Activated naive CD8-positive, alpha-beta T cell treated with anti-CD3 and anti-CD28 coated beads, Interleukin-2, amount 10 ng/mL, durations not matched to agents 7 days and 5 days (primary cell): ENCODE measurements around the gene ZNF771. TPM values are rescaled to one million over a fixed set of nuclear protein-coding genes. Genes with fewer than 3 reads are reported as not detected.

Source experiments
- ATAC-seq: fragments of 150-1000 bp; cut with Tn5 transposase; one replicate; pipeline ENCODE4 v1.10.0; 2021; ENCODE audit warnings: low read depth, moderate library complexity
- POLR2A ChIA-PET: fragments of 350-600 bp; sonication (Branson Sonifier 250); formaldehyde crosslinking; loops from one replicate; lab custom pipeline; 2021; ENCODE audit warnings: antibody characterized with exemption; lab: Charles Lee
- DNase-seq: peaks from one replicate; pipeline ENCODE4 v3.0.0; 2021
- H3K27ac Mint-ChIP-seq: one replicate; pipeline ENCODE4 v1.8.0; 2022; ENCODE audit warnings: mild to moderate bottlenecking, mixed read lengths
- H3K27me3 Mint-ChIP-seq: one replicate; pipeline ENCODE4 v1.8.0; 2022; ENCODE audit warnings: mild to moderate bottlenecking, moderate library complexity, mixed read lengths
- H3K36me3 Mint-ChIP-seq: one replicate; pipeline ENCODE4 v1.8.0; 2021; ENCODE audit warnings: mild to moderate bottlenecking, mixed read lengths
- H3K4me1 Mint-ChIP-seq: one replicate; pipeline ENCODE4 v1.8.0; 2021; ENCODE audit warnings: mixed read lengths
- H3K4me3 Mint-ChIP-seq: one replicate; pipeline ENCODE4 v1.8.0; 2022; ENCODE audit warnings: mild to moderate bottlenecking, moderate library complexity, mixed read lengths
- H3K9me3 Mint-ChIP-seq: one replicate; pipeline ENCODE4 v1.8.0; 2021; ENCODE audit warnings: mixed read lengths
- total RNA-seq, 2 experiments: library from RNA; stranded (reverse); gene quantifications; one replicate each; pipeline ENCODE4 v1.2.3, GENCODE V29; 2021

ZNF771 gene
- total RNA-seq = 1 to 10 TPM; 4.8 to 5.6 TPM

DNA sequence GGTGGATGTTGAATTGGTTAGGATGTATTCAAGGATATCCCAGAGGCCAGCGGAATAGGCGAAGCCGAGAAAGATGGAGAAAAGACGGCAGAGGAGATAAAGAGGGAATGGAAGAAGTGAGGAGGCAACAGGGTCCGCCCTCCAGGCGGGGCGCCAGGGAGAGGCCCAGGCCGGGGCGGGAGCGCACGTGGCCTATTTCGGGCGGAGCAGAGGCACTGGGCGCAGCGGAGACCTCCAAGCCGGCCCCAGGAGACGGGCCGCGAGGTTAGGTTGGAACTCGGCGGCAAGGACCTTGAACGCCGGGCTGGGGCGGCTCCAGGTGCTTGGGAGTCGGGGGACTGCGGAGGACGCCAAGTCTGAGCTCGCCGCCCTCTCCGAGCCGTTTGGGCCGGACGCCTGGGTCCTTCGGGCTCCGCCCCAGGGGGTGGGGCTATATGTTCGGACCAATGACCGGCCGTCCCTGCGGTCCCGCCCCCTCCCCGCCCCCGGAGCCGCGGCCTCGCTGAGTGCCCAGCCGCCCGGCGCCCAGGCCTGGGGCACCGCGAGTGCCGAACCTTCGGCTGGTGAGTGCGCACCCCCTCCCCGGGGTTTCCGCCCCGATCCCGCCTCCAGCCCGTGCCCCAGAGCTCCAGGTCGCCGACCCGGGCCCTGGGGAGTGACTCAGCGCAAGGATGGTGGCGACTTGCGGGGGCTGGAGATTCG is at the start of gene ZNF771:
ZNF771 (plus strand) TSS at position 505 of the 702 bp plus-strand sequence. CDS start 448 bp downstream, outside the sequence.
- H3K27ac Mint-ChIP-seq = peak within 1 kb of the TSS; percentile 92
- no peaks in the 10 kb centered on the region for H3K9me3 Mint-ChIP-seq
- H3K4me3 Mint-ChIP-seq = peak within 1 kb of the TSS; percentile 98
- ATAC-seq = peak; percentile 83
- peak; percentile 93 for DNase-seq
- H3K4me1 Mint-ChIP-seq = peaks cover 18% of the 10 kb centered on the region
- peaks cover 2% of the 10 kb centered on the region for H3K27me3 Mint-ChIP-seq
- POLR2A ChIA-PET = interaction anchor here (0.7 to 2.3 kb wide), 16 partner anchors 8 to 315 kb away, joined by 3 to 19 read pairs (median 6); partner anchors contain the start of genes SEPTIN1, TBX6 and ZNF48
- H3K36me3 Mint-ChIP-seq = peaks cover 5% of the 10 kb centered on the region

DNA sequence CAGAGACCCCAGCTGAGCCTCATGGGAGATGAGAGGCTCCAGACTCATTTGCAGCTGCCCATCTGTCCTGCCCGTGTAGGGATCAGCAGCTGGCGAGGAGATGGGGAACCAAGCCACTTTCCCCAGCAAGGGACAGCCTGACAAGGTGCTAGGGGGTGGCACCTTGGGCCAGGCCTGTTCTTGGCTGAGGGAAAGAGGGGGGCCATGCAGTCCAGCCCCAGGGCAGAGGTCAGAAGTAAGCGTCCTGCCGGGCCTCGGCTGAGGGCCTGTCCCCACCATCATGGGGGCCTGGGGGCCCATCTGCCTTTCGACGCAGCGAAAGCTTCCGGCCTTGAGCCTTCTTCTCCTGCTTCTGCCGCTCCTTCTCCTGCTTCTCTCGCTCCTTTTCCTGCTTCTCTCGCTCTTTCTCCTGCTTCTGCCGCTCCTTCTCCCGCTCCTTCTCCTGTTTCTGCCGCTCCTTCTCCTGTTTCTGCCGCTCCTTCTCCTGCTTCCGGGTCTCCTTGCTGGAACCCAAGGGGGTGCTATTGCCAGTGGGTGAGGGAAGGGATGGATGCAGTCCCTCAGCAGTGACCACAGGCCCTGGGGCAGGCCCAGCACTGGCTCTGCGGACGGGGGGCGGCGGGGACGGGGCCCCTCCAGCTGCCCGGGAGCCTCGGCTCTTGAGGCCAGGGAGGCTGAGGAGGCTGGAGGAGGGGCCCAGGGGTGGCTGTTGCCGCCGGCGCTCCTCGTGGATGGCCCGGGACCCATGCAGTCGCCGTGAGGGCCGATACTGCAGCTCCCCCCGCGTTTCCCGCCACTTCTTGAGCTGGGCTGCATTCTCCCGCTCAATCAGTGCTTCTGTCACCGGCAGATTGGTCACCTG is 49.5 kb upstream of the ZNF771 start:
- ATAC-seq (no peak), DNase-seq (no peak)
- H3K36me3 Mint-ChIP-seq = peaks cover 23% of the 10 kb centered on the region
- H3K27me3 Mint-ChIP-seq = no peaks in the 10 kb centered on the region
- POLR2A ChIA-PET = interaction anchor here (1.2 to 2.1 kb wide), 3 partner anchors 10 to 51 kb away, joined by 3 to 6 read pairs (median 3); partner anchors contain the start of gene TBC1D10B
- H3K27ac Mint-ChIP-seq = no peak overlapping the region
- peaks cover 33% of the 10 kb centered on the region for H3K4me1 Mint-ChIP-seq
- H3K9me3 Mint-ChIP-seq = no peaks in the 10 kb centered on the region
- H3K4me3 Mint-ChIP-seq = no peak overlapping the region

DNA sequence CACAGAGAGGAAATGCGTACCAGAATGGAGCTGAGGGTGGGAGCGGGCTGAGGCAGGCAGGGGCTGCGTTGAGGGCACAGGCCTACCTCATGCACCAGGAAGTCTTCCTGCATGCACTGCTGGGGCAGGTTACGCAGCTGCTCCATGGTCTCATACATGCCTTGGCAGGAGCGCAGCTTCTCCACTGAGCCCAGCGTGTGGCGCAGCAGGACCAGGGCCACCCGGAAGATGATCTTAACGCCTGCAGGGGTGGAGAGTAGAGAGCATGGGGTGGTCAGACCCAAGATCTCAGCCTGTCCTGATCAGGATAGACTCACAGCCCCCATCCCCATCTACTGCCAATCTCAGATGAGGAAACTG is 48.8 kb upstream of the ZNF771 start:
- no peak overlapping the region for H3K27ac Mint-ChIP-seq
- ATAC-seq (no peak), DNase-seq (no peak)
- H3K4me3 Mint-ChIP-seq = no peak overlapping the region
- peaks cover 33% of the 10 kb centered on the region for H3K4me1 Mint-ChIP-seq
- H3K9me3 Mint-ChIP-seq = no peaks in the 10 kb centered on the region
- POLR2A ChIA-PET = interaction anchor here (1.2 to 2.1 kb wide), 3 partner anchors 9 to 51 kb away, joined by 3 to 6 read pairs (median 3); partner anchors contain the start of gene TBC1D10B
- H3K36me3 Mint-ChIP-seq = peaks cover 27% of the 10 kb centered on the region
- H3K27me3 Mint-ChIP-seq = no peaks in the 10 kb centered on the region

DNA sequence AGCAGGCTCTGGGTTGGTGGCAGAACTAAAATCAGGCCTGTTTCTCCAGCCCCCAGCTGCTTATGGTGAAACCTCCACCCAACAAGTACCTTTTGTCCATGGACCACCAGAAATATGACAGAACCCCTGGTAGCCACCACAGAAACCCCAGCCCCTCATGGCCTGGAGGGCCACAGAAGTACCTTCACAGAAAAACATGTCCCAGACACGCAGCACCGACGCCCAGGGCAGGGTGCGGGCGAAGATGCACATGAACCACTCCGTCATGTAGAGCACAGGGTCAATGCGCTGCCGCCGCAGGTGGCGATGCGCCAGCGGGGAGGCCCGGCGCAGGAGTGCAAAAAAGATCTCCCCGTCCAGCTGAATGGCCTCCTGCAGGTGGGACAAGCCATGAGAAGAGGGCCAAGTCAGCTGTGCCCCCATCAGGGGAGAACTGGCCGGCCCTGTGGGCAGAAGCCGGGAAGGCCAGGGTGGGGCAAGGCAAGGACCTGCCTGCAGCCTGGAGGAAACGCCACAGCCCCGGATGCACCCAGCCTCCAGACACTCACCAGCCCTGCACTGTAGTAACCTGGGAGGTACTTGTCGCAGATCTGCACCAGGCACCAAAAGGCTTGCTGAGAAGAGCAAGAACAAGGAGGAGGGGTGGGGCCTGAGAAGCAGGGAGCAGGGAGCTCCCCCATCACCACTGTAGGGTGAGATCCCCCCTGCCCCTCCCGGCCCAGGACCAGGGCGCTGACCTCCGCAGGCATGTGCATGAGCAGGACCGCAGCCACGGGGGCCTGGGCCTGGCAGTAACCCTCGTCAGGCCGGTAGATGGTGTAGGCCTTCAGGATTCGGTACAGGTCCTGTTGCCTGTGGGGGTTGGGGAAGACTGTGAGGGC is 48.2 kb upstream of the ZNF771 start:
- H3K4me1 Mint-ChIP-seq = peaks cover 30% of the 10 kb centered on the region
- peaks cover 25% of the 10 kb centered on the region for H3K36me3 Mint-ChIP-seq
- POLR2A ChIA-PET = interaction anchor here (0.5 to 2.1 kb wide), 4 partner anchors 11 to 299 kb away, joined by 3 to 6 read pairs (median 3); partner anchors contain the start of genes FBRS and TBC1D10B
- no peaks in the 10 kb centered on the region for H3K9me3 Mint-ChIP-seq
- no peaks in the 10 kb centered on the region for H3K27me3 Mint-ChIP-seq
- H3K4me3 Mint-ChIP-seq = no peak overlapping the region
- ATAC-seq = no peak
- no peak overlapping the region for H3K27ac Mint-ChIP-seq
- no peak for DNase-seq

DNA sequence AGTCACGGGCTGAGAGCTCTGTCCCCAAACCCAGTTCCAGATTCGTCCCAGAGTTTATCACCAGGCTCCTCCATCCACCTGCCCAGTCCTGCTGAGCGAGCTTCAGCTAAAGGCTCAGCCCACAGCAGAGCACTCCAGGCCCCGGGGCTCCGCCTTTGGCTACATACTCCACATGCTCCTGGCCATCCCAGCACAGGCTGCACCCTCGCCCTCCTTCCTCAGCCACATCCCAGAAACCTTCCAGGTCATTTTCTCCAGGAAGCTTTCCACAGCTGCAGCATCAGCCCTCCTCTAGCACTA is 47.6 kb upstream of the ZNF771 start:
- no peak overlapping the region for H3K4me3 Mint-ChIP-seq
- no peak overlapping the region for H3K27ac Mint-ChIP-seq
- no peak for ATAC-seq
- H3K36me3 Mint-ChIP-seq = peaks cover 23% of the 10 kb centered on the region
- POLR2A ChIA-PET = interaction anchor here (0.6 to 2.1 kb wide), 4 partner anchors 11 to 298 kb away, joined by 3 to 6 read pairs (median 3); partner anchors contain the start of genes FBRS and TBC1D10B
- H3K9me3 Mint-ChIP-seq = no peaks in the 10 kb centered on the region
- H3K27me3 Mint-ChIP-seq = no peaks in the 10 kb centered on the region
- no peak for DNase-seq
- peaks cover 27% of the 10 kb centered on the region for H3K4me1 Mint-ChIP-seq

DNA sequence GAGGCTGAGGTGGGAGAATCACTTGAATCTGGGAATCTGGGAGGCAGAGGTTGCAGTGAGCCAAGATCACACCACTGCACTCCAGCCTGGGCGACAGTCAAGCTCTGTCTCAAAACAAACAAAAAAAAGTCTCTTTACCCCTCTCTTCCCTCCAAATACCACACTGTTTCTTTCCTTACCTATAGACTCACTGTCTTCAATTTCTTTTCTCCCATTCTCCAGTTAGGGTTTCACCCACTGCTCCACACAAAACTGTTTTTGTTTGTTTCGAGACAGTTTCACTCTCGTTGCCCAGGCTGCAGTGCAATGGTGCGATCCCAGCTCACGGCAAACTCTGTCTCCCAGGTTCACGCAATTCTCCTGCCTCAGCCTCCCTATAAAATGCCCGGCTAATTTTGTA is 46.2 kb upstream of the ZNF771 start:
- Mint-ChIP-seq H3K36me3 (peaks cover 25% of the 10 kb centered on the region), H3K27me3 (no peaks in the 10 kb centered on the region), H3K4me3 (no peak overlapping the region), H3K27ac (no peak overlapping the region), H3K9me3 (no peaks in the 10 kb centered on the region), H3K4me1 (peaks cover 26% of the 10 kb centered on the region)
- POLR2A ChIA-PET = interaction anchor here (2.0 kb wide), 1 partner anchor 10 kb away, joined by 7 read pairs; the partner anchor contains the start of gene TBC1D10B
- no peak for DNase-seq
- no peak for ATAC-seq

DNA sequence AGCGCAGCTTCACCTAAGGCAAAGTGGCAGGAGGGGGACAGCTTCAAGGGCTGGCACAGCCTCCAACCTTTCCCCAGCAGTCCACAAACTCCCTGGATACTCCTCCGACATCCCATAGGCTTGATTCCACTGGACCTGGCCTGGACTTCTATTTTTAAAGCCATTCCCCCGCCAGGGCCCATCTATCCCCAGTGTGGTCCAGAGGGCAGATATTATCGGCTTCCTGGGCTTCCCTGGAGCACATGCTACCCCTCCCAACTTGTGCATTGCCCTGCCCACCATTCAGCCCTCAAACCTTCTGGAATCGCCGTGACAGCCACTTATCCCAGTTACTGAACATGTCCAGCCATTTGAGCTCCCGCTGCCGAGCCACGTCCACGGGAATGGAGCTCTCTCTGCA is 42.2 kb upstream of the ZNF771 start:
- Mint-ChIP-seq H3K4me1 (peaks cover 45% of the 10 kb centered on the region), H3K36me3 (peaks cover 41% of the 10 kb centered on the region), H3K9me3 (no peaks in the 10 kb centered on the region), H3K4me3 (no peak overlapping the region), H3K27ac (peak overlapping the region; percentile 19), H3K27me3 (no peaks in the 10 kb centered on the region)
- ATAC-seq (no peak), DNase-seq (no peak)
- POLR2A ChIA-PET = interaction anchor here (2.0 kb wide), 1 partner anchor 10 kb away, joined by 5 read pairs; the partner anchor contains the start of gene CD2BP2

DNA sequence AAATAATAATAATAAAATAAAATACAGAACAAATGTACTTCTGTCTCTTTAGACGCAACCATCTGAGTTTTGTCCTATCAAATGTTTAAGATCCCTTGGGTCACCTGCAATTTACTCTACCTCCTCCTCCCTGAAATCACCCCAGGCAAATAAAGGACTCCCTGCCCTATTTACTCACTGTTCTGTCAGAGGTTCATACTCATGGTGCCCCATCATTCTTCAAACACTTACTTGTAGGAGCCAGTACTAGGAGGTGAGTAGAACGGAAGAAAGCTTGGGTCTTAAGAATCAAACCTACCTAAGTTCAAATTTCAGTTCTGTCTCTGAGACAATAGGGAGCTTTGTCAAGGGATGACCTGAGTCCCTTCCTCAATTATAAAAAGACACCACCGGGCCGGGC is 40.9 kb upstream of the ZNF771 start:
- Mint-ChIP-seq H3K4me3 (peak overlapping the region; percentile 93), H3K27me3 (no peaks in the 10 kb centered on the region), H3K27ac (no peak overlapping the region), H3K9me3 (no peaks in the 10 kb centered on the region), H3K4me1 (peaks cover 45% of the 10 kb centered on the region), H3K36me3 (peaks cover 32% of the 10 kb centered on the region)
- POLR2A ChIA-PET = interaction anchor here (1.1 to 1.5 kb wide), 2 partner anchors 16 to 41 kb away, joined by 3 read pairs; partner anchors contain the start of genes SEPTIN1 and ZNF771
- DNase-seq (no peak), ATAC-seq (no peak)

DNA sequence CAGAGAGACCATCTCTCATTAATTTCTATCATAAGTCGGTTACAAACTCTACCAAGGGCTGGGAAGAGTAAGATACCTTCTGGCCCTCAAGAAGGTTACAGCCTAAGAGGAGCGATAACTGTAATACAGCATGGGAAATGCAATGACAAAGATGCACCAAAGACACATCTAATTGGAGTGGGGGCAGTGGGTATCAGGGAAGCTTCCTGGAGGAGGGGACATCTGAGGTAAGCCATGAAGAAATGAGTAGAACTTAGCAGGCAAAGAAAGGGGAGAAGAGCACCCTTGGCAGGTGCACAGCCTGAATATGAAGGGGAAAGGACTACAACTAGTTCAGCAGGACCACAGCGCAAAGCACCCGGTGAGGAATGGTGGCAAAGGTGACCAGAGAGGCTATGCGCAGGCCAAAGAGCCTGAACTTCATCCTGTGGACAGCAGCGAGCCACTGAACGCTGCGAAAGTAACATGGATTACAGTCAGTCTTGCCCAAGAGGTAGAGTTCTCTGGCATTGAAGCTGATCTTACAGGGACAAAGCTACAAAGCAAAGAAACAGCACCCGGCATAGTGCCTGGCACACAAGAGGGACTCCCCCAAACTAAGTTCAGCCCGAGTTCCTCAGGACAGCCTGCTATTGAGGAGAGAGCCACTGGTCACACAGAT is 39.9 kb upstream of the ZNF771 start:
- Mint-ChIP-seq H3K4me1 (peaks cover 48% of the 10 kb centered on the region), H3K36me3 (peaks cover 28% of the 10 kb centered on the region)
- POLR2A ChIA-PET = interaction anchor here (0.6 to 2.3 kb wide), 5 partner anchors 10 to 42 kb away, joined by 3 to 7 read pairs (median 3); partner anchors contain the start of genes SEPTIN1 and ZNF771

DNA sequence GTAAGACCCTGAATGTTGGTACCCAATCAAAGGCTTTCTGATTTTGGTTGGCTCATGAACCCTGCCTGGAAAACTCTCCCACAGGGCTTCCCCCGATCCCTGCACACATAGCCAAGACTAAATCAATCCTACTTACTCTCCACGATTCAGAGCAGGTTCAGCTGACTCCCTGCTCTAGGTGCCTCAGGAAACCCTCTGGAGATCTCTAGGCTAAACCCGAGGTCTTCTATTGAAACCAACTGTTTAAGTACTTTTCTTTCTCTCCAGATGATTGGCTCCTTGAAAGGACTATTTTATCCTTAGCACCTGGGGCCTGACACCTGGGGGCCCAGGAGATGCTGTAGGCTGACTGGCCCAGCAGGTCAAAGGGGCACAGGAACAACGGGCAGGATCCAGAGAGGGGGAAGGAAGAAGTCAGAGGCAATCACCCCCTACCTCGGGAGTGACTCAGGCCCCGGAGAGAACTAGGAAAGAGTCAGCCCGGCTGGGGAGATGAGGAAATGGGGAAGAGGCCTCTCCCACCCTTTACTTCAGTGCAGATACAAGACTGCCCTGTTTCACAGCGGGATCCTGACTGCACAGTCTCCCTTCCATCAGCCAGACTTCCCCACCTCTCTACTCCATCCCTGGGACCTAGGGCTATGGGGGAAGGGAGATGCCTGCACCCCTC is 39.1 kb upstream of the ZNF771 start:
- POLR2A ChIA-PET = interaction anchor here (0.6 to 4.1 kb wide), 11 partner anchors 10 to 183 kb away, joined by 3 to 71 read pairs (median 5); partner anchors contain the start of genes SEPTIN1 and ZNF771
- no peak for ATAC-seq
- peak overlapping the region; percentile 78 for H3K27ac Mint-ChIP-seq
- DNase-seq = no peak
- peaks cover 44% of the 10 kb centered on the region for H3K4me1 Mint-ChIP-seq
- H3K27me3 Mint-ChIP-seq = no peaks in the 10 kb centered on the region
- peaks cover 23% of the 10 kb centered on the region for H3K36me3 Mint-ChIP-seq
- H3K9me3 Mint-ChIP-seq = no peaks in the 10 kb centered on the region
- H3K4me3 Mint-ChIP-seq = peak overlapping the region; percentile 93

More for the DNA sequence above, 39.9 kb upstream of the ZNF771 start:
- H3K27ac Mint-ChIP-seq = peak overlapping the region; percentile 57
- peak overlapping the region; percentile 93 for H3K4me3 Mint-ChIP-seq
- no peaks in the 10 kb centered on the region for H3K9me3 Mint-ChIP-seq
- DNase-seq (no peak), ATAC-seq (no peak)
- no peaks in the 10 kb centered on the region for H3K27me3 Mint-ChIP-seq

DNA sequence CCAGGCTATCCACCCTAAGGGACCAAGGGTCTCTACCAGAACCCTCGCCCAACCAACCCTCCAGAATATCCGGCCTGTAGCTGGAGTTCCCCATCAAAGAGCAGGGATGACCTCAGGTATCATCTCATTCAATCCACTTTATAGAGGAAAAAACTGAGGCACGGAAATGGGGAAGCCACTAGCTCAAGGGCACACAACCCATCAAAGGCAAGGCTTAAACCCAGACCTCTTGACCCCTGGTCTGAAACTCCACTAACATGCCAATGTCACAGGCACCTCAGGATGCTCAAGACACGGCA is 38.7 kb upstream of the ZNF771 start:
- Mint-ChIP-seq H3K36me3 (peaks cover 19% of the 10 kb centered on the region), H3K4me3 (peak overlapping the region; percentile 93), H3K9me3 (no peaks in the 10 kb centered on the region), H3K4me1 (peaks cover 44% of the 10 kb centered on the region), H3K27me3 (no peaks in the 10 kb centered on the region), H3K27ac (peak overlapping the region; percentile 78)
- DNase-seq (no peak), ATAC-seq (no peak)
- POLR2A ChIA-PET = interaction anchor here (0.7 to 4.1 kb wide), 9 partner anchors 9 to 185 kb away, joined by 3 to 71 read pairs (median 6); partner anchors contain the start of genes CORO1A and SEPTIN1
